OCI-LY1 (cell line): ENCODE data around the gene PREX1.

Experiments used
- H2AFZ ChIP-seq: fragments of 200-600 bp; sonication (generic), shearing (Covaris generic); 2 replicates; pipeline ENCODE4 v1.6.0; 2014; ENCODE audit warnings: antibody characterized with exemption, mild to moderate bottlenecking, low read length
- H3F3A ChIP-seq: fragments of 200-600 bp; sonication (generic), shearing (Covaris generic); 2 replicates; pipeline ENCODE4 v1.6.0; 2014; ENCODE audit warnings: mild to moderate bottlenecking, antibody characterized with exemption, low read length, moderate library complexity; ENCODE audit not compliant: insufficient read depth
- H3K27ac ChIP-seq: fragments of 200-600 bp; sonication (generic); 2 replicates; pipeline ENCODE4 v1.5.1; 2014; ENCODE audit warnings: low read length, mixed run types, mild to moderate bottlenecking, low read depth; ENCODE audit not compliant: poor library complexity, severe bottlenecking
- H3K27me3 ChIP-seq: fragments of 200-600 bp; sonication (generic); 2 replicates; pipeline ENCODE4 v1.6.0; 2014; ENCODE audit warnings: antibody characterized with exemption, mild to moderate bottlenecking, low read length, moderate library complexity; ENCODE audit not compliant: insufficient read depth
- H3K36me3 ChIP-seq: fragments of 200-600 bp; sonication (generic); 2 replicates; pipeline ENCODE4 v1.6.1; 2014; ENCODE audit warnings: mild to moderate bottlenecking, antibody characterized with exemption, low read length, moderate library complexity, mixed read lengths; ENCODE audit not compliant: insufficient read depth
- H3K4me1 ChIP-seq: fragments of 200-600 bp; sonication (generic); 2 replicates; pipeline ENCODE4 v1.5.1; 2014; ENCODE audit warnings: mild to moderate bottlenecking, low read length, moderate library complexity; ENCODE audit not compliant: insufficient read depth, severe bottlenecking
- H3K4me2 ChIP-seq: fragments of 200-600 bp; sonication (generic), shearing (Covaris generic); 2 replicates; pipeline ENCODE4 v1.6.1; 2014; ENCODE audit warnings: low read length
- H3K4me3 ChIP-seq: fragments of 200-600 bp; sonication (generic); 2 replicates; pipeline ENCODE4 v1.5.1; 2014; ENCODE audit warnings: low read length, low read depth, mild to moderate bottlenecking, mixed read lengths; ENCODE audit not compliant: poor library complexity, severe bottlenecking
- H3K79me2 ChIP-seq: fragments of 200-600 bp; shearing (Covaris generic); 2 replicates; pipeline ENCODE4 v1.6.1; 2016; ENCODE audit warnings: mixed run types, low read length, mixed read lengths; ENCODE audit not compliant: insufficient read depth
- H3K9ac ChIP-seq: fragments of 200-600 bp; sonication (generic), shearing (Covaris generic); 2 replicates; pipeline ENCODE4 v1.6.1; 2014; ENCODE audit warnings: mild to moderate bottlenecking, low read length, mixed read lengths
- H3K9me2 ChIP-seq: fragments of 200-600 bp; sonication (generic), shearing (Covaris generic); 2 replicates; pipeline ENCODE4 v1.6.1; 2014; ENCODE audit warnings: low read depth, mild to moderate bottlenecking, low read length, mixed read lengths
- H3K9me3 ChIP-seq: fragments of 200-600 bp; shearing (Covaris generic); 2 replicates; pipeline ENCODE4 v1.6.1; 2014; ENCODE audit warnings: low read length, mixed read lengths
- H4K20me1 ChIP-seq: fragments of 200-600 bp; sonication (generic), shearing (Covaris generic); 2 replicates; pipeline ENCODE4 v1.6.0; 2016; ENCODE audit warnings: mild to moderate bottlenecking, low read length; ENCODE audit not compliant: insufficient read depth
- EZH2 ChIP-seq: fragments of 200-600 bp; sonication (generic), shearing (Covaris generic); IDR thresholded peaks from 2 replicates; pipeline ENCODE4 v1.8.0; 2017; ENCODE audit warnings: borderline replicate concordance, mixed run types, mild to moderate bottlenecking, antibody characterized with exemption, low read length, moderate library complexity, mixed read lengths
- TF ChIP-seq, protein P1 (sequence below): fragments of 200-600 bp; sonication (generic), shearing (Covaris generic); IDR thresholded peaks from 2 replicates; pipeline ENCODE4 v1.5.1; 2017; ENCODE audit warnings: mild to moderate bottlenecking, antibody characterized with exemption, low read length, moderate library complexity, mixed read lengths

The PREX1 gene

GRCh38 chr20:48708116-48708515, 119.7 kb downstream of the PREX1 start:
- no peaks in the 10 kb centered on the region for H3K79me2 ChIP-seq
- H3K27me3 ChIP-seq = no peaks in the 10 kb centered on the region
- no peaks in the 10 kb centered on the region for H3F3A ChIP-seq
- no peaks in the 10 kb centered on the region for H4K20me1 ChIP-seq
- no peaks in the 10 kb centered on the region for H3K9me3 ChIP-seq
- no peak overlapping the region for H3K4me2 ChIP-seq
- no peak overlapping the region for H2AFZ ChIP-seq
- no peak overlapping the region for H3K9ac ChIP-seq
- no peaks in the 10 kb centered on the region for H3K36me3 ChIP-seq
- TF ChIP-seq, protein P1, sequence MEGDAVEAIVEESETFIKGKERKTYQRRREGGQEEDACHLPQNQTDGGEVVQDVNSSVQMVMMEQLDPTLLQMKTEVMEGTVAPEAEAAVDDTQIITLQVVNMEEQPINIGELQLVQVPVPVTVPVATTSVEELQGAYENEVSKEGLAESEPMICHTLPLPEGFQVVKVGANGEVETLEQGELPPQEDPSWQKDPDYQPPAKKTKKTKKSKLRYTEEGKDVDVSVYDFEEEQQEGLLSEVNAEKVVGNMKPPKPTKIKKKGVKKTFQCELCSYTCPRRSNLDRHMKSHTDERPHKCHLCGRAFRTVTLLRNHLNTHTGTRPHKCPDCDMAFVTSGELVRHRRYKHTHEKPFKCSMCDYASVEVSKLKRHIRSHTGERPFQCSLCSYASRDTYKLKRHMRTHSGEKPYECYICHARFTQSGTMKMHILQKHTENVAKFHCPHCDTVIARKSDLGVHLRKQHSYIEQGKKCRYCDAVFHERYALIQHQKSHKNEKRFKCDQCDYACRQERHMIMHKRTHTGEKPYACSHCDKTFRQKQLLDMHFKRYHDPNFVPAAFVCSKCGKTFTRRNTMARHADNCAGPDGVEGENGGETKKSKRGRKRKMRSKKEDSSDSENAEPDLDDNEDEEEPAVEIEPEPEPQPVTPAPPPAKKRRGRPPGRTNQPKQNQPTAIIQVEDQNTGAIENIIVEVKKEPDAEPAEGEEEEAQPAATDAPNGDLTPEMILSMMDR = no peak
- no peak for TF ChIP-seq EZH2
- no peak overlapping the region for H3K4me3 ChIP-seq
- no peak overlapping the region for H3K27ac ChIP-seq
- no peaks in the 10 kb centered on the region for H3K4me1 ChIP-seq
- no peaks in the 10 kb centered on the region for H3K9me2 ChIP-seq

DNA sequence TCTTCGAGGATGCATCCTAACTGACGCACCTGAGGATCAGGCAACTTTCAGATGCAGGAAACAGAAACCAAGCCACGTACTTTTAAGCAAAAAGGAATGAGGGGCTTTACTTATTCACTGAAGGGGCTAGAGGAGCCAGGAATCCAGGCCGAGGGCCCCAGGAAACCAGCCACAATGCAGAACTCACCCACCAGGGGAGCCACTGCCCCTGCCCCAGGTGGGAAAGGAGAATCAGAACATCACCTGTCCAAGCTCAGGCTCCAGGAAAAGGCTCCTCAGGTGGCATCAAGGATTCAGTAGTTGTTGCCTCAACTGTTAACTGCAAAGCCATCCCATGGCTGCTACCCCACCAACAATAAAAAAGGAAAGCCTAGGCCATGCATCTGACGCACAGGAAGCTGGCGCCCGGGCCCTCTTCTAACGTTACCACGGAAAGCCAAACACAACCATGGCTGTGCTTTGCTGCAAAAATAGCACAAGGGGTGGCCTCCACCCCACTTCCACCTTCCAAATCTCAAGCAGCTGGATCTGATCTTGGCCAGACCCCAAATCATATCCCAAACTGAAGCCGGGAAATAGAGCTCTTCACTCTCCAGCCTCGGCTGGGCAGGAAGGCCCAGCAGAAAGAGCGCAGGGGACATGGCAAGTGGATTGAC, 121.0 kb downstream of the PREX1 start:
- H3K9me3 ChIP-seq = no peaks in the 10 kb centered on the region
- H3K4me3 ChIP-seq = no peak overlapping the region
- H3K4me2 ChIP-seq = no peak overlapping the region
- H3K27ac ChIP-seq = no peak overlapping the region
- H2AFZ ChIP-seq = no peak overlapping the region
- H3K36me3 ChIP-seq = no peaks in the 10 kb centered on the region
- H3K4me1 ChIP-seq = no peaks in the 10 kb centered on the region
- no peaks in the 10 kb centered on the region for H3K27me3 ChIP-seq
- no peaks in the 10 kb centered on the region for H3K9me2 ChIP-seq
- H3F3A ChIP-seq = no peaks in the 10 kb centered on the region
- TF ChIP-seq, protein P1 = no peak
- no peak for TF ChIP-seq EZH2
- no peak overlapping the region for H3K9ac ChIP-seq
- no peaks in the 10 kb centered on the region for H3K79me2 ChIP-seq
- no peaks in the 10 kb centered on the region for H4K20me1 ChIP-seq

DNA sequence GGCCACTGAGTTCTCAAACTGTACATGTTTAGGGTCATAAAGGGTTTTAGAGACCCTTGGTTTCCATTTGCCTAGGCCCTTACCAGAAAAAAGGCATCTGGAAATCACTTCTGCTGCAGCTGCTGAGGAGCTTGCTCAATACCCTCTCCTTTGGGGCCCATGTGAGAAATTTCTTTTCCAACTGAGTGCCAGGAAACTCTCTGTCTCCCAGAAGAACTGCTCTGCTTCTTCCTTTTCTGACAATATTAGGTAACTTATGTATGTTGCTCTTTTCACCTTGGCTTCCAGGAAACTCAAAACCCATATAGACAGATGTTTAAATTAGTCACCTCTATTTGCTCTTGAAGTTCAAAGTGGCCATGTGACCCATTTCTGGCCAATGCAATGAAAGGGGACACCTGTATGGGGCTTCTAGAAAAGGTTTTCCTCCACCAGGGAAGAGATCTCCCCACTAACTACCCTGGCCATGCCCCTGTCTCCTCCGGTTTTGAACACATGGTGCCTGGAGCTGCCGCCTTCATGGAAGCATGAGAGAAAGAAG, 121.6 kb downstream of the PREX1 start:
- Histone ChIP-seq H3K9me3 (no peaks in the 10 kb centered on the region), H3K9ac (no peak overlapping the region), H3K27ac (no peak overlapping the region), H3K36me3 (no peaks in the 10 kb centered on the region), H3K79me2 (no peaks in the 10 kb centered on the region), H3K27me3 (no peaks in the 10 kb centered on the region), H3K9me2 (no peaks in the 10 kb centered on the region), H3F3A (no peaks in the 10 kb centered on the region), H4K20me1 (no peaks in the 10 kb centered on the region), H3K4me3 (no peak overlapping the region), H3K4me1 (no peaks in the 10 kb centered on the region), H3K4me2 (no peak overlapping the region), H2AFZ (no peak overlapping the region)
- TF ChIP-seq, protein P1 = no peak
- no peak for TF ChIP-seq EZH2
